Endothelial cell of umbilical vein (primary cell): ENCODE measurements around the gene FMN2. TPM values are rescaled to one million over a fixed set of nuclear protein-coding genes. Genes with fewer than 3 reads are reported as not detected.

Experiments
- BruUV-seq: library from RNA; stranded (reverse); fragments of 400-500 nt; replicated peaks from 2 replicates; lab custom pipeline; 2021; lab: Mats Ljungman, UMichigan
- CTCF ChIA-PET: fragments of 300-600, 350-600 bp; sonication (Branson Sonifier 250); formaldehyde crosslinking; loops from one replicate; lab custom pipeline; 2021; ENCODE audit warnings: antibody characterized with exemption, inconsistent platforms; lab: Charles Lee
- POLR2A ChIA-PET: fragments of 300-600, 350-600 bp; sonication (Branson Sonifier 250); formaldehyde crosslinking; loops from one replicate; lab custom pipeline; 2021; ENCODE audit warnings: antibody characterized with exemption, inconsistent platforms; lab: Charles Lee
- DNase-seq: peaks from one replicate; pipeline ENCODE4 v3.0.0-alpha.2; 2011; ENCODE audit warnings: low read depth, low spot score
- FAIRE-seq: peaks from 2 replicates; lab custom pipeline; 2011; peaks lifted over from hg19 to GRCh38; lab: Jason Lieb, UNC
- H2AFZ ChIP-seq: 2 replicates; pipeline ENCODE4 v1.6.0; 2012; ENCODE audit warnings: low read depth, low read length, control low read depth, inconsistent platforms
- H3K27ac ChIP-seq: 2 replicates; pipeline ENCODE4 v1.5.1; 2011; ENCODE audit warnings: low read depth, mild to moderate bottlenecking, control low read depth, low read length, moderate library complexity; ENCODE audit not compliant: insufficient read depth
- H3K27me3 ChIP-seq, 2 experiments: 2 replicates each; pipeline versions ENCODE4 v1.6.0 to v1.6.1; 2011; ENCODE audit warnings: low read length in 2 of 2, mixed read lengths in 1 of 2; ENCODE audit not compliant: control insufficient read depth in 2 of 2, insufficient read depth in 2 of 2
- H3K36me3 ChIP-seq, 2 experiments: 2 replicates in 1 of 2; 3 replicates in 1 of 2; pipeline ENCODE4 v1.5.1; 2011; ENCODE audit warnings: low read length in 2 of 2, mild to moderate bottlenecking in 1 of 2, moderate library complexity in 1 of 2; ENCODE audit not compliant: control insufficient read depth in 2 of 2, insufficient read depth in 2 of 2; ENCODE audit errors: extremely low read depth in 1 of 2
- H3K4me1 ChIP-seq: 3 replicates; pipeline ENCODE4 v1.5.1; 2011; ENCODE audit warnings: mild to moderate bottlenecking, low read length; ENCODE audit not compliant: control insufficient read depth, insufficient read depth; ENCODE audit errors: extremely low read depth
- H3K4me2 ChIP-seq: 2 replicates; pipeline ENCODE4 v1.6.1; 2011; ENCODE audit warnings: low read length, control low read depth, mixed read lengths; ENCODE audit not compliant: insufficient read depth
- H3K4me3 ChIP-seq, 3 experiments: fragments of 200-600 bp in 1 of 3; sonication (generic), shearing (Covaris generic) in 1 of 3; replicated peaks in 1 of 3; 2 replicates each; pipeline ENCODE4 v1.5.1; 2011 to 2016; ENCODE audit warnings: control low read depth in 3 of 3, low read length in 3 of 3, mild to moderate bottlenecking in 2 of 3, inconsistent platforms in 1 of 3, low read depth in 1 of 3, moderate library complexity in 1 of 3; ENCODE audit not compliant: insufficient read depth in 1 of 3
- H3K79me2 ChIP-seq: 2 replicates; pipeline ENCODE4 v1.6.0; 2012; ENCODE audit warnings: low read length, inconsistent platforms; ENCODE audit not compliant: control insufficient read depth, insufficient read depth
- H3K9ac ChIP-seq: replicated peaks from 2 replicates; pipeline ENCODE3; 2011; ENCODE audit warnings: low read length, control low read depth; ENCODE audit not compliant: insufficient read depth; ENCODE audit errors: extremely low read depth
- H3K9me1 ChIP-seq: replicated peaks from 3 replicates; pipeline ENCODE4 v1.6.0; 2011; ENCODE audit warnings: mild to moderate bottlenecking, low read length; ENCODE audit not compliant: control insufficient read depth, insufficient read depth; ENCODE audit errors: extremely low read depth
- H3K9me3 ChIP-seq: replicated peaks from 2 replicates; pipeline ENCODE4 v1.5.1; 2012; ENCODE audit warnings: low read length, inconsistent platforms; ENCODE audit not compliant: control insufficient read depth, insufficient read depth
- H4K20me1 ChIP-seq: replicated peaks from 2 replicates; pipeline ENCODE3; 2011; ENCODE audit warnings: mild to moderate bottlenecking, low read length; ENCODE audit not compliant: control insufficient read depth, insufficient read depth; ENCODE audit errors: extremely low read depth
- EZH2 ChIP-seq: IDR thresholded peaks from 2 replicates; pipeline ENCODE4 v1.6.1; 2012; ENCODE audit warnings: borderline replicate concordance, low read depth, mild to moderate bottlenecking, moderate library complexity, low read length, inconsistent platforms; ENCODE audit not compliant: severe bottlenecking
- GATA2 ChIP-seq: IDR thresholded peaks from 2 replicates; pipeline ENCODE4 v1.7.0; 2011; ENCODE audit warnings: low read depth, mild to moderate bottlenecking, moderate library complexity, mixed read lengths, low read length; ENCODE audit not compliant: insufficient read length, insufficient read depth
- JUN ChIP-seq: IDR thresholded peaks from 2 replicates; pipeline ENCODE4 v1.6.1; 2011; ENCODE audit warnings: borderline replicate concordance, low read depth; ENCODE audit not compliant: insufficient read length, insufficient read depth
- POLR2AphosphoS5 ChIP-seq: IDR thresholded peaks from 2 replicates; pipeline ENCODE4 v1.6.1; 2012; ENCODE audit warnings: low read depth, mild to moderate bottlenecking, control low read depth, low read length, moderate library complexity; ENCODE audit not compliant: insufficient read depth
- dilution Hi-C: fragments of 300-500 bp; cut with MboI; formaldehyde crosslinking; loops from one replicate; pipeline ENCODE4 v1.15.0; 2019; ENCODE audit warnings: low sequenced_read_pairs; ENCODE audit not compliant: extremely low pct_ligation_motif_present
- intact Hi-C: fragments of 100-400 bp; cut with micrococcal nuclease; formaldehyde crosslinking; loops from one replicate; pipeline ENCODE4 v1.10.0; 2022
- polyA plus RNA-seq, 4 experiments: library from polyadenylated mRNA; depleted of rRNA in 3 of 4; stranded (reverse) in 3 of 4; unstranded in 1 of 4; fragments of >200 nt; gene quantifications; 2 replicates each; pipeline versions ENCODE4 v1.2.1 to v1.2.3, GENCODE V29; 2011 to 2012; ENCODE audit warnings: missing spikeins in 1 of 4
- total RNA-seq: library from RNA; stranded (reverse); gene quantifications from 2 replicates; pipeline ENCODE4 v1.2.3, GENCODE V29; 2021
- TF ChIP-seq, protein P1 (sequence below), 2 donors: IDR thresholded peaks; 1 replicate in 1 of 2; 2 replicates in 1 of 2; pipeline ENCODE4 v1.5.1; 2011; ENCODE audit warnings: low read length in 2 of 2, mild to moderate bottlenecking in 2 of 2, moderate library complexity in 2 of 2, control low read depth in 1 of 2, inconsistent platforms in 1 of 2, low read depth in 1 of 2; ENCODE audit not compliant: insufficient read depth in 1 of 2; ENCODE audit errors: extremely low read depth in 1 of 2

FMN2 gene
- total and polyA plus RNA-seq, 2 donors (not counting 3 experiments of a cell fraction or from before 2014, with no cell fraction given) = not detected

DNA sequence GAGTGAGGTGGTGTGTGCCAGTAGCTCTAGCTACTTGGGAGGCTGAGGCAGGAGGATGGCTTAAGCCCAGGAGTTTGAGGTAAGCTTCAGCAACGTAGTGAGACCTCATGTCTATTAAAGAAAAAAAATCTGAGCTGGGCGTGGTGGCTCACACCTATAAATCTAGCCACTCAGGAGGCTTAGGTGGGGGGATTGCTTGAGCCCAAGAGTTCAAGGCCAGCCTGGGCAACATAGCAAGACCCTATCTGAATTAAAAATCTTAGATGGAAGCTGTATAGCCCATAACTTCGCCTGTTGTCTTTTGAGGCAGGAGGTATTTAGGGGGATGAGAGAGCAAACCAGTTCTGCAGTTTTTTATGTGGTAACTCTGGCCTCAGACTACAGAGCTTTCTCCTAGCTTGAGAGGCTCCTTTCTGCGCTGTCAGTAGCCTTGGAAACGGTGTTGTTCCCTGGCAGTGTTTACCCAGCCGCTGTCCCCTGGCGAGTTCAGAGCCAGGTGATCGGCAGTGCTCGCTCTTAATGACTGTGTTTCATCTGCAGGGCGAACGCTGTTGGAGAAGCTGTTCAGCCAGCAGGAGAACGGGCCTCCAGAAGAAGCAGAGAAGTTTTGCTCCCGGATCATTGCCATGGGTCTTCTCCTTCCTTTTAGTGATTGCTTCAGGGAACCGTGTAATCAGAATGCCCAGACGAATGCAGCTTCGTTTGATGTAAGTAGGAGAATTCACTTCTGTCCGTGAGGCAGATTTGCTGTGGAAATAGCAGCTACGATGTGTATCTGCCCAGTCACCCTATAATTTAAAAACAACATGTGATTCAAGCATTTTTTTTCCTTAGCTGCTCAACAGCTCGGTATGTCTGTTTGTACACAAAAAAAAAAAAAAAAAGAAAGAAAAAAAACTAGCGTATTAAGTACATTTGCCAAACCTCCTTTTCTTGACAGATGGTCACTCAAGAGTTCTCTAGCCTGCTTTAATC, 31.2 kb downstream of the FMN2 start:
- H3K27ac ChIP-seq = no peak overlapping the region
- H4K20me1 ChIP-seq = no peaks in the 10 kb centered on the region
- no peak overlapping the region for H2AFZ ChIP-seq
- no peaks in the 10 kb centered on the region for H3K4me1 ChIP-seq
- peaks cover 7% of the 10 kb centered on the region for H3K9me3 ChIP-seq
- intact Hi-C loops (no loop called here), dilution Hi-C loops (no loop called here)
- H3K4me2 ChIP-seq = no peak overlapping the region
- TF ChIP-seq, protein P1, sequence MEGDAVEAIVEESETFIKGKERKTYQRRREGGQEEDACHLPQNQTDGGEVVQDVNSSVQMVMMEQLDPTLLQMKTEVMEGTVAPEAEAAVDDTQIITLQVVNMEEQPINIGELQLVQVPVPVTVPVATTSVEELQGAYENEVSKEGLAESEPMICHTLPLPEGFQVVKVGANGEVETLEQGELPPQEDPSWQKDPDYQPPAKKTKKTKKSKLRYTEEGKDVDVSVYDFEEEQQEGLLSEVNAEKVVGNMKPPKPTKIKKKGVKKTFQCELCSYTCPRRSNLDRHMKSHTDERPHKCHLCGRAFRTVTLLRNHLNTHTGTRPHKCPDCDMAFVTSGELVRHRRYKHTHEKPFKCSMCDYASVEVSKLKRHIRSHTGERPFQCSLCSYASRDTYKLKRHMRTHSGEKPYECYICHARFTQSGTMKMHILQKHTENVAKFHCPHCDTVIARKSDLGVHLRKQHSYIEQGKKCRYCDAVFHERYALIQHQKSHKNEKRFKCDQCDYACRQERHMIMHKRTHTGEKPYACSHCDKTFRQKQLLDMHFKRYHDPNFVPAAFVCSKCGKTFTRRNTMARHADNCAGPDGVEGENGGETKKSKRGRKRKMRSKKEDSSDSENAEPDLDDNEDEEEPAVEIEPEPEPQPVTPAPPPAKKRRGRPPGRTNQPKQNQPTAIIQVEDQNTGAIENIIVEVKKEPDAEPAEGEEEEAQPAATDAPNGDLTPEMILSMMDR (IDR thresholded peaks at IDR 0.05; ENCODE audit: extremely low read depth in 1 of 2, insufficient read depth in 1 of 2, low read depth in 1 of 2, low read length in 2 of 2) = no peak
- TF ChIP-seq EZH2 = no peak
- TF ChIP-seq POLR2AphosphoS5 = no peak
- DNase-seq (no peak), FAIRE-seq (no peak)
- H3K36me3 ChIP-seq = no peaks in the 10 kb centered on the region
- ChIA-PET CTCF (no interaction called here), POLR2A (no interaction called here)
- H3K27me3 ChIP-seq = no peaks in the 10 kb centered on the region
- no peaks in the 10 kb centered on the region for H3K79me2 ChIP-seq
- no peaks in the 10 kb centered on the region for H3K9me1 ChIP-seq
- BruUV-seq = no TSS peak
- no peak overlapping the region for H3K4me3 ChIP-seq
- H3K9ac ChIP-seq = no peak overlapping the region

DNA sequence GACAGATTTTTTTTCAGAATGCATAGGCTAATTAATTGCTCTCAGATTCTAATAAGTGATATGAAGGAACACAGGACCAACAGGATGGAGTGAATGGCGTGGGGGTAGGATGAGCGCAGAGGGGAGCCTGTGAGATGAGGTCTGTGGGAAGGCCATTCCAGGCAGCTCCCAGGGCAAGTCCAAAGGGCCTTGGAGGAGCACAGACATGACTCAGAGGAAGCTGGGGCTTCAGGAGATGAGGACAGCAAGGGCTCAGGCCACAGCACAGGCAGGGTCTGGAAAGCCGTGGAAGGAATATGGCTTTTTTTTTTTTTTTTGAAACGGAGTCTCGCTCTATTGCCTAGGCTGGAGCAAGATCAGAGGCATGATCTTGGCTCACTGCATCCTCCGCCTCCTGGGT, 35.1 kb downstream of the FMN2 start:
- Histone ChIP-seq H3K9me3 (peaks cover 7% of the 10 kb centered on the region), H3K79me2 (no peaks in the 10 kb centered on the region), H3K27me3 (no peaks in the 10 kb centered on the region), H3K4me2 (no peak overlapping the region), H3K9me1 (no peaks in the 10 kb centered on the region), H3K27ac (no peak overlapping the region), H2AFZ (no peak overlapping the region), H3K4me3 (no peak overlapping the region), H3K4me1 (no peaks in the 10 kb centered on the region), H3K9ac (no peak overlapping the region), H4K20me1 (no peaks in the 10 kb centered on the region), H3K36me3 (no peaks in the 10 kb centered on the region)
- BruUV-seq = no TSS peak
- intact Hi-C loops = no loop called here
- DNase-seq = no peak
- dilution Hi-C loops = no loop called here
- no peak for FAIRE-seq
- TF ChIP-seq POLR2AphosphoS5 (no peak), EZH2 (no peak), GATA2 (no peak), JUN (no peak)
- ChIA-PET CTCF (no interaction called here), POLR2A (no interaction called here)
